CD4-positive, alpha-beta T cell (primary cell): Measurements from ENCODE around the gene TMEM256. TPM values are rescaled to one million over a fixed set of nuclear protein-coding genes. Genes with fewer than 3 reads are reported as not detected.

Source experiments
- ATAC-seq: fragments of 200-7000 bp; cut with Tn5 transposase; one replicate; pipeline ENCODE4 v1.10.0; 2022; ENCODE audit warnings: mild to moderate bottlenecking; ENCODE audit not compliant: poor library complexity
- CTCF ChIA-PET: fragments of 350-600 bp; sonication (Branson Sonifier 250); formaldehyde crosslinking; loops from one replicate; lab custom pipeline; 2021; ENCODE audit warnings: antibody characterized with exemption, inconsistent platforms; lab: Charles Lee
- POLR2A ChIA-PET: fragments of 350-600 bp; sonication (Branson Sonifier 250); formaldehyde crosslinking; loops from one replicate; lab custom pipeline; 2021; ENCODE audit warnings: antibody characterized with exemption, inconsistent platforms; lab: Charles Lee
- DNase-seq, 14 experiments: peaks; one replicate each; pipeline ENCODE4 v3.0.0-alpha.2; 2013 to 2020; ENCODE audit warnings: mixed read lengths in 2 of 14
- H3K27ac ChIP-seq, 2 donors: one replicate each; pipeline versions ENCODE4 v1.5.1 to v1.7.0; 2013; ENCODE audit warnings: low read length in 2 of 2, low read depth in 1 of 2, mild to moderate bottlenecking in 1 of 2
- H3K27me3 ChIP-seq, 2 experiments: 1 replicate in 1 of 2; 2 replicates in 1 of 2; pipeline versions ENCODE4 v1.6.1 to v1.7.0; 2013; ENCODE audit warnings: low read length in 2 of 2, control low read depth in 1 of 2, mild to moderate bottlenecking in 1 of 2, moderate library complexity in 1 of 2; ENCODE audit not compliant: insufficient read depth in 2 of 2, control insufficient read depth in 1 of 2
- H3K36me3 ChIP-seq: one replicate; pipeline ENCODE4 v1.6.1; 2013; ENCODE audit warnings: low read length, control low read depth; ENCODE audit not compliant: insufficient read depth
- H3K4me1 ChIP-seq: one replicate; pipeline ENCODE4 v1.6.1; 2013; ENCODE audit warnings: low read length, control low read depth; ENCODE audit not compliant: insufficient read depth
- H3K4me3 ChIP-seq: one replicate; pipeline ENCODE4 v1.5.1; 2013; ENCODE audit warnings: mild to moderate bottlenecking, low read length, moderate library complexity
- H3K9me3 ChIP-seq, 2 experiments: 1 replicate in 1 of 2; 2 replicates in 1 of 2; pipeline versions ENCODE4 v1.6.1 to v1.7.0; 2013; ENCODE audit warnings: low read length in 2 of 2, mild to moderate bottlenecking in 2 of 2, control low read depth in 1 of 2, moderate library complexity in 1 of 2; ENCODE audit not compliant: control insufficient read depth in 1 of 2, insufficient read depth in 1 of 2
- H3K27ac Mint-ChIP-seq: one replicate; pipeline ENCODE4 v1.8.0; 2020; ENCODE audit warnings: mixed read lengths
- H3K27me3 Mint-ChIP-seq: one replicate; pipeline ENCODE4 v1.8.0; 2021; ENCODE audit warnings: mixed read lengths
- H3K36me3 Mint-ChIP-seq: one replicate; pipeline ENCODE4 v1.8.0; 2021; ENCODE audit warnings: low read depth, mixed read lengths
- H3K4me1 Mint-ChIP-seq: one replicate; pipeline ENCODE4 v1.8.0; 2021; ENCODE audit warnings: low read depth, mixed read lengths
- H3K4me3 Mint-ChIP-seq: one replicate; pipeline ENCODE4 v1.8.0; 2020; ENCODE audit warnings: mild to moderate bottlenecking, mixed read lengths
- H3K9me3 Mint-ChIP-seq: one replicate; pipeline ENCODE4 v1.8.0; 2020; ENCODE audit warnings: mixed read lengths
- intact Hi-C, 2 experiments: fragments of 100-400 bp; cut with DNase I in 1 of 2; cut with micrococcal nuclease in 1 of 2; formaldehyde crosslinking; loops; one replicate each; pipeline versions ENCODE4 v1.15.1 to v1.9.0; 2023 to 2025; cut with DNase I, micrococcal nuclease
- total RNA-seq, 174 experiments: library from RNA in 2 of 174; stranded (reverse) in 2 of 174; gene quantifications; one replicate each; pipeline ENCODE4 v1.2.3 and lab custom pipeline; 2021 to 2026
- TF ChIP-seq, protein P1 (sequence below): fragments of 200-600 bp; IDR thresholded peaks from one replicate; pipeline ENCODE4 v1.8.0; 2022; ENCODE audit warnings: antibody characterized with exemption, mild to moderate bottlenecking

The TMEM256 gene
- total RNA-seq, 2 experiments from 2014 or later = 29.0 to 29.4 TPM

DNA sequence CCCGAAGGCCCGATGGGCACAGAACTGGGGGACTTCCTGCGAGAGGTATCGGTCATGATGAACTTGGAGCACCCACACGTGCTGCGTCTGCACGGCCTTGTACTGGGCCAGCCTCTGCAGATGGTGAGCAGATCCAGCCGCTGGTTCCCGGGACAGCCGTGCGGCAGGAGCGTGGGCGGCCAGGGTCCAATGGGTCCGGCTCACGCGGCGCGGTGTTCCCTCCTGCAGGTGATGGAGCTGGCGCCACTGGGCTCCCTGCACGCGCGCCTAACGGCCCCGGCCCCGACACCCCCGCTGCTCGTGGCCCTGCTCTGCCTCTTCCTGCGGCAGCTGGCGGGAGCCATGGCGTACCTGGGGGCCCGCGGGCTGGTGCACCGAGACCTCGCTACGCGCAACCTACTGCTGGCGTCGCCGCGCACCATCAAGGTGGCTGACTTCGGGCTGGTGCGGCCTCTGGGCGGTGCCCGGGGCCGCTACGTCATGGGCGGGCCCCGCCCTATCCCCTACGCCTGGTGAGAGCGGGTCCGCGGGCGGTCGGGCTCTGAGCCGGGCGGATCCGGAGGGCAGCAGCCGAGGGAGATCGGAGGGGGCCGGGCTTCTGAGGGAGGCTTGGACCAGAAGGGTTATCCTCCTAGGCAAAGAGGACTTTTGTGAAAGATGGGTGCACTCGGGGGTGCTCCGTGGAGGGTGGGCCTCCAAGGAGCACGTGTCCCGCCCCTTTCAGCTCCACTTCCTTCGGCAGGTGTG, 20.0 kb downstream of the TMEM256 start:
- peaks cover 10% of the 10 kb centered on the region for H3K4me1 Mint-ChIP-seq
- intact Hi-C loops = loop anchor here (1.0 to 10.0 kb wide), 2 partner anchors 10 to 51 kb away; partner anchors contain the start of genes FGF11 (in 1 of the 2), PLSCR3 (in 1 of the 2) and TMEM102 (in 1 of the 2)
- peak overlapping the region; percentile 64 for H3K4me3 ChIP-seq
- peaks cover 17% of the 10 kb centered on the region for H3K36me3 ChIP-seq
- no peaks in the 10 kb centered on the region for H3K9me3 Mint-ChIP-seq
- H3K27ac Mint-ChIP-seq = peak overlapping the region; percentile 91
- peak; percentile 63 to 93 (median 77) for DNase-seq
- TF ChIP-seq, protein P1, sequence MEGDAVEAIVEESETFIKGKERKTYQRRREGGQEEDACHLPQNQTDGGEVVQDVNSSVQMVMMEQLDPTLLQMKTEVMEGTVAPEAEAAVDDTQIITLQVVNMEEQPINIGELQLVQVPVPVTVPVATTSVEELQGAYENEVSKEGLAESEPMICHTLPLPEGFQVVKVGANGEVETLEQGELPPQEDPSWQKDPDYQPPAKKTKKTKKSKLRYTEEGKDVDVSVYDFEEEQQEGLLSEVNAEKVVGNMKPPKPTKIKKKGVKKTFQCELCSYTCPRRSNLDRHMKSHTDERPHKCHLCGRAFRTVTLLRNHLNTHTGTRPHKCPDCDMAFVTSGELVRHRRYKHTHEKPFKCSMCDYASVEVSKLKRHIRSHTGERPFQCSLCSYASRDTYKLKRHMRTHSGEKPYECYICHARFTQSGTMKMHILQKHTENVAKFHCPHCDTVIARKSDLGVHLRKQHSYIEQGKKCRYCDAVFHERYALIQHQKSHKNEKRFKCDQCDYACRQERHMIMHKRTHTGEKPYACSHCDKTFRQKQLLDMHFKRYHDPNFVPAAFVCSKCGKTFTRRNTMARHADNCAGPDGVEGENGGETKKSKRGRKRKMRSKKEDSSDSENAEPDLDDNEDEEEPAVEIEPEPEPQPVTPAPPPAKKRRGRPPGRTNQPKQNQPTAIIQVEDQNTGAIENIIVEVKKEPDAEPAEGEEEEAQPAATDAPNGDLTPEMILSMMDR = no peak
- peaks cover 21 to 22% of the 10 kb centered on the region in 2 experiments for H3K27me3 ChIP-seq
- ChIA-PET POLR2A (interaction anchor here (0.5 to 3.9 kb wide), 28 partner anchors 10 to 773 kb away, joined by 3 to 37 read pairs (median 4); partner anchors contain the start of genes ACADVL, ACAP1, DLG4 and NEURL4), CTCF (interaction anchor here (0.6 to 1.8 kb wide), 7 partner anchors 10 to 53 kb away, joined by 3 to 9 read pairs (median 6); partner anchors contain the start of genes PLSCR3 and TMEM256)
- peaks cover 30% of the 10 kb centered on the region for H3K36me3 Mint-ChIP-seq
- H3K9me3 ChIP-seq = peaks cover 0 to 3% of the 10 kb centered on the region in 2 experiments
- H3K27me3 Mint-ChIP-seq = peaks cover 41% of the 10 kb centered on the region
- peaks cover 28% of the 10 kb centered on the region for H3K4me1 ChIP-seq
- peak overlapping the region; percentile 87 for H3K4me3 Mint-ChIP-seq
- peak; percentile 94 for ATAC-seq
- peak overlapping the region; percentile 74 to 77 for H3K27ac ChIP-seq

DNA sequence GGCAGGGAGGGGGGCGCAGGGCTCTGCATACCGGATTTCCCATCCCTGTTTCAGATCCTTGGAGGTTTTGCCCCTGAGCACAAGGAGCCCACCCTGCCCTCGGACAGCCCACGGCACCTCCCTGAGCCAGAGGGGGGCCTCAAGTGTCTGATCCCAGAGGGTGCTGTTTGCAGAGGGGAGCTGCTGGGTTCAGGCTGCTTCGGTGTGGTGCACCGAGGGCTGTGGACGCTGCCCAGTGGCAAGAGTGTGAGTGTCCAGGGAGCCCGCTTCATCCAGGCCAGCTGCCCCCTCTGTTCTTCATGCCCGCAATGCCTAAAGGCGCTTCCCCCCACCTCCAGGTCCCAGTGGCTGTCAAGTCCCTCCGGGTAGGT, 20.5 kb downstream of the TMEM256 start:
- Histone ChIP-seq H3K4me3 (peak overlapping the region; percentile 64), H3K9me3 (peaks cover 0 to 4% of the 10 kb centered on the region in 2 experiments), H3K36me3 (peaks cover 11% of the 10 kb centered on the region), H3K4me1 (peaks cover 28% of the 10 kb centered on the region), H3K27me3 (peaks cover 21 to 22% of the 10 kb centered on the region in 2 experiments), H3K27ac (peak overlapping the region; percentile 15 to 74)
- Mint-ChIP-seq H3K27me3 (peaks cover 41% of the 10 kb centered on the region), H3K9me3 (no peaks in the 10 kb centered on the region), H3K4me3 (peak overlapping the region; percentile 42), H3K4me1 (peaks cover 10% of the 10 kb centered on the region), H3K36me3 (peaks cover 27% of the 10 kb centered on the region), H3K27ac (peak overlapping the region; percentile 91)
- TF ChIP-seq, protein P1 = no peak
- ChIA-PET CTCF (interaction anchor here (1.3 to 1.8 kb wide), 3 partner anchors 11 to 54 kb away, joined by 4 to 8 read pairs (median 8); partner anchors contain the start of gene PLSCR3), POLR2A (interaction anchor here (0.6 to 3.9 kb wide), 19 partner anchors 10 to 773 kb away, joined by 3 to 37 read pairs (median 7); partner anchors contain the start of genes ACADVL, ACAP1, DLG4 and NEURL4)
- ATAC-seq (no peak), DNase-seq (no peak)
- intact Hi-C loops = loop anchor here in 1 of 2 experiments (10.0 kb wide), 1 partner anchor 51 kb away; the partner anchor contains the start of genes FGF11 and TMEM102

DNA sequence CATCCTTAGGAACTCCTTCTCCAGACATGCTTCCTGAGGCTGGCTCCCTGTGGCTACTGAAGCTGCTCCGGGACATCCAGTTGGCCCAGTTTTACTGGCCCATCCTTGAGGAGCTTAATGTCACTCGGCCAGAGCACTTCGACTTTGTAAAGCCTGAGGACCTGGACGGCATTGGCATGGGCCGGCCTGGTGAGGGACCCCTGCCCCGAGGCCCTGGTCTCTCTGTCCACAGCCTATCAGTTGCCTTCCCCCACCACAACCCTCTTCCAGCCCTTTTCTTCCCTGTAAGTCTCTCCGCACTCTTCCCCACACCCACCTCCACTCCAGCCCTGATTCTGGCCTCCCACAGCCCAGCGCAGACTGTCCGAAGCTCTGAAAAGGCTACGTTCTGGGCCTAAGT, 21.0 kb downstream of the TMEM256 start:
- Histone ChIP-seq H3K27me3 (peaks cover 21 to 22% of the 10 kb centered on the region in 2 experiments), H3K27ac (no peak overlapping the region), H3K36me3 (peaks cover 7% of the 10 kb centered on the region), H3K4me1 (peaks cover 28% of the 10 kb centered on the region), H3K9me3 (peaks cover 0 to 4% of the 10 kb centered on the region in 2 experiments), H3K4me3 (no peak overlapping the region)
- DNase-seq (no peak), ATAC-seq (no peak)
- peak overlapping the region; percentile 91 for H3K27ac Mint-ChIP-seq
- no peaks in the 10 kb centered on the region for H3K9me3 Mint-ChIP-seq
- peaks cover 22% of the 10 kb centered on the region for H3K36me3 Mint-ChIP-seq
- ChIA-PET CTCF (interaction anchor here (1.8 kb wide), 1 partner anchor 11 kb away, joined by 8 read pairs; the partner anchor contains the start of gene PLSCR3), POLR2A (interaction anchor here (1.1 to 3.9 kb wide), 11 partner anchors 11 to 163 kb away, joined by 3 to 37 read pairs (median 11); partner anchors contain the start of genes ACADVL, ACAP1, DLG4 and NEURL4)
- peaks cover 41% of the 10 kb centered on the region for H3K27me3 Mint-ChIP-seq
- TF ChIP-seq, protein P1 = no peak
- peak overlapping the region; percentile 4 for H3K4me3 Mint-ChIP-seq
- intact Hi-C loops = loop anchor here in 1 of 2 experiments (10.0 kb wide), 1 partner anchor 52 kb away; the partner anchor contains the start of genes FGF11 and TMEM102
- H3K4me1 Mint-ChIP-seq = peaks cover 10% of the 10 kb centered on the region
